D341Med (cell line): ENCODE results near the gene GPANK1.

Experiments
- DNase-seq: peaks from one replicate; pipeline ENCODE4 v3.0.0; 2012; ENCODE audit warnings: low spot score

Gene GPANK1

DNA sequence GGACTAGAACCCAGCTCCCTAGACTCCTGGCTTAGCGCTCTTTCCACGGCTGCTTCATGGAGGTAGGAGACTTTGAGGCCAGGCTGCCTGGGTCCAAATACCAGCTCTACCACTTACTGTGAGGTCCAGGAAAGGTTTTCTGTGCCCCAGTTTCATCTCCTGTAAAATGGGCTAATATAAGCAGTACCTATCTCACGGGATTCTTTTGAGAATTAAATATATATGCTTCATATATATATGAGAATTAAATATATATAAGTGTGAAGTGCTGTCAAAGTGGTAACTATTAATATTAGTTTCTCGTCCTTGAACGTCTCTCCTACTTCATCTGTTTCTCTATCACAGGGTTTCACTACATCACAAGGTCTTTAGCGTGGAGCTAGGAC is 26.3 kb upstream of the GPANK1 start:
- no peak for DNase-seq

DNA sequence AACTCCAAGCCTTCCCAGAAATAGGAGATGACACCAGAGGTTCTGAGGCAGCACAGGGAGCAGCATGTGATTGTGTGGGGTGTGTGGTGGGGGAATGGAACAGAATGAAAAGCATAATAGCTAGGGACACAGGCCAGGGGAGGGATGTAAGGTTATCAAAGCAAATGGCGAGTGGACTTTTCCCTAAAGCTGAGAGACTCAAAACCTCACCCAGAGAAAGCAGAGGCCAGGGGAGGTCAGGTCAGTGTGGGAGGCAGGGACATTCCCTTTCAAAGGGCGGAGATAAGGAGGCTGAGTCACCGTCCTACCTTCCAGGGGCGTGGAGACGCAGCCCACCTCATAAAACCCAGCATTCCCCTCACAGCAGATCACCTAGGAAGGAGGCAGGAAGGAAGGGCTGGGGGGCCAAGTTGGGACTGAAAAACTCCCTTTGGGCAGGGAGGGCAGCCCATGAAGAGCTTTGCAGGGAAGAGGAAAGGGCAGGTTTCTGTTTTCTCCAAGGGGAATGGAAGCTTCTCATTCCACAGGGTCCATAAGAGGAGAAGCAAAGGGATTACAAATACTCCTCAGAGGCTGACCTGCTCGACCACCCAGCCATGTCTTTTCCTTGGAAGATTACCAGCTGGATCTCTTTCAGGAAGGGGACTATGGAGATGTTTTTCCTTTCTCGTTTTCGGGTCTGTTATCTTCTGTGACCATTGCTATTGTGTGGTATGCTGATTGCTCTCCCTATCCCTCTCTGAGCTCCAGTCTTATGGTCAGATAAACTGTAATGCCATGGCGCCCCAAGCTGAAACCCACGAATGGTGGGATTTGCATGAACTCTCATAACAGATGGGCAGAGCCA is 25.7 kb upstream of the GPANK1 start:
- no peak for DNase-seq

DNA sequence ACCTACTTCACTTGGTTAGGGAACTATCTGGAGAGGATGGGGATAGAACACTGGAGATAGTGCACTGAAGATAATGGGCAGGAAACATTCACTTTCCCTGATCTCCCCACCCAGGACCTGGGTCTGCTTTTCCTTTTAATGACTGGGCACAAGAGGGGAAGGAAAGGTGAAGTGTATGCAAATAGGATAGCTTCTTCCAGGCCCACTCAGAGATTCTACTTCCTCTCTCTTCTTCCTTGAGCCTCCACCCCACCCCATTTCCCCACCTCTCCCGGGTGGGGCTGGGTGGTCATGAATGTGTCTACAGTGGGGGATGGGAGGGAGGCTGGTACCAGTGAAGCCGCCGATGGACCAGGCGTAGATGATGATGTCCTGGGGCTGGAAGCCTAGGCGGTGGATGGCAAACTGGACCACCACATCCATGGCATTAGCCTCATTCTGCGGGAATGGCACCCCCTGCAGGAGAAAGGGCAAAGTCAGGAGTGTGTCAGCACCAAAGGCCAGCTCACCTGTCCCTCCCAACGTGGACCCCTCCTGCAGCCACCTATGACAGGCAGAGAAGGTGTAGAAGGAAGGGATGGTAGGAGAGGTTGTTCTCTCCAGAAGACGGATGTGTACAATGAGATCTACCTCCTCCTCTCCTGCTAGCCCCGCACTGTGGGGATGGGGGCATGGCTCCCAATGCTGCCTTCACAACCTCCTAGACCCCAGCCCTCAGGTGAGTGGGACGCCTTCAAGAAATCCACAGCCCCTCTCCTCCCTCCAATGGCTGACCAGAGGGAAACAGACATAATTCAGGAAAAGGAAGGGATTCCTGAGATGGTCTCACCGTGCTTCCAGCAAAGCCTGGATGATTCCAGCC is 24.7 kb upstream of the GPANK1 start:
- DNase-seq: no peak

DNA sequence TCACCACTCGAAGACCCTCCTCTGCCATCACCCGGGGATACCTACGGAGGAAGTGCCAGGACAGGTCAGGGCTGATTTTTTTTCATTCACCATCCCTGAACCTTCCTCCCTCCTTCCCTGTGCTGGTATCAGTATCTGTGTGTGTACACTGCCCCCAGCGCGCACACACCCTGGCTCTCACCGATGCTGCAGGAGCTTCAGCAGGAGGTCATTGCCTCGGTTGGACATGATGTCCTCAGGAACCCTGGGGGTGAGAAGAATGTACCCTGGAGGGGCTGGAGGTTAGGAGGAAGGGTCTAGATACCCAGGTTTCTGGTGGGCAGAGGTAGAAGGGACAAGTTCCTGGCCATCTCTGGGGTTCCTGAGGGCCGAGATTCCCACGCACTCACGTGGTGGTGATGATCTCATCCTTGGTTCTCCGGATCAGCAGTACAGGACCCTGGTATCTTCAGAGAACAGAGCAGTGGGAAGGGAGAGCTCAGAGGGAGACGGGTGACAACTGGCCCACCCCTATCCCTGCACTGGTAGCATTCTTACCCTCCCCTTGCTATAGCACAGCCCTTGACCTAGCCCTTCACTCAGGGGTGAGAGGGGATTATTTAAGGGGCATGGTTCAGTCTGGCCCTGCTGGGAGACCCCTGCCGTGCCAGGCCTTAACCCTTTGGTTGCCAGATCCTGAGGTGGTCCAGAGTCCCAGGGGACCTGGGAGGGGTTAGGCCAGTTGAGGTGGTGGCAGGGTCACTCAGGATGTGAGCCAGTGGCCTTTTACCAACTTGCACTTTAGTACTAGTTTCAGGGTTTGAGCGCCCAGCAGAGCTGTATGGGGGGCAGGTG is 23.3 kb upstream of the GPANK1 start:
- no peak for DNase-seq

DNA sequence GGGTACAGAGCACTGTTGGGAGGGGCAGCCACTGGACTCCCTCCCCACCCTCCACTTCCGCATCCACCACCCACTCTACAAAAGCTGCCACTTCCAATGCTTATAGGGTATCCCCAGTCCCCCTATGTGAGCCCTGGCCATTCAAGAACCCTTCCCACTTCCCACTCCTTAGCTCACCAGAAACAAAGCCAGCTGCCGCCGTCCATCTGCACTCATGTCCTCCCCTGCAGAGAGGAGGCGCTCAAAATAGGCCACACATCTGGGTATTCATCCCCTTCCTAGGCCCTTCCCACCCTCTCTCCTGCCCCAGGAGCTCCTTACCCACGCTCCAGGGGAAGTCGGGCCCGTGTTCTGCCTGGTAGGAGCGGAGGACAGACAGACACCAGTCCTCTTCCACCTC is 22.5 kb upstream of the GPANK1 start:
- DNase-seq: no peak

DNA sequence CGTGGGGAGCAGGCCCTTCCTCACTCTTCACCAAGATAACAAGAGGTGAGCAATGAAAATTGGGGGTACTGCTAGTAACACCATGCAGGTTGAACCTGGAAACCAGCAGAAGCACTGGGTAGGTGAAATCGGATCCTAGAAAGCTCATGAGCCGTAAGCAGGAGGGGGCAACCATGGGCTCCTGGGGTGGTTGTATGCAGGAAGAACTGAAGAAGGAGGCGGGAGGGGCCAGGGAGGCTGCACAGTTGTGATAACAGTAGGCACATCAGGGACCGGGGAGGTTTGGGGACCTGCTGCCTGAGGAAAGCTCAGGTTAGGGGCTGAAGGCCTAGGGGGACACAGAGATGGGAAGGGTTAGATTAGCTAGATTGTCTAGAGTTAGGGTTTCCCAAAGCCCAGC is 21.7 kb upstream of the GPANK1 start:
- no peak for DNase-seq

DNA sequence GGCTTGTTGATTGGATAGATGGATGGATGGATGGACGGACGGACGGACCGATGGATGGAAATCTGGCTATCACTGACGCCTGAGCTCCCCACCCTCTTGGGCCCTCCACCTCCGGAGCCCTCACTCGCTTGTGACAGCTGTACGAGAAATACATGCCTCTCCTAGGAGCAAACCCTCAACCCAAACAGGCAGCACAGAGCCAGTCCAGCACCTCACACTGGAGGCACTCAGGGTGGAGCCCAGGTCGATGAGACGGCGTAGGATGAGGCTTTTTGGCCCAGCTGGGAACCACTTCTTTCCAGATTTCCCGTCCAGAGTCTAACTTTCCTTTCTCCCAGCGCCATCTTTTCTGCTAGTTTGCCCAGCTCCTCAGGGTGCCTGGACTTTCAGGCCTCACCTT is 18.8 kb upstream of the GPANK1 start:
- no peak for DNase-seq

DNA sequence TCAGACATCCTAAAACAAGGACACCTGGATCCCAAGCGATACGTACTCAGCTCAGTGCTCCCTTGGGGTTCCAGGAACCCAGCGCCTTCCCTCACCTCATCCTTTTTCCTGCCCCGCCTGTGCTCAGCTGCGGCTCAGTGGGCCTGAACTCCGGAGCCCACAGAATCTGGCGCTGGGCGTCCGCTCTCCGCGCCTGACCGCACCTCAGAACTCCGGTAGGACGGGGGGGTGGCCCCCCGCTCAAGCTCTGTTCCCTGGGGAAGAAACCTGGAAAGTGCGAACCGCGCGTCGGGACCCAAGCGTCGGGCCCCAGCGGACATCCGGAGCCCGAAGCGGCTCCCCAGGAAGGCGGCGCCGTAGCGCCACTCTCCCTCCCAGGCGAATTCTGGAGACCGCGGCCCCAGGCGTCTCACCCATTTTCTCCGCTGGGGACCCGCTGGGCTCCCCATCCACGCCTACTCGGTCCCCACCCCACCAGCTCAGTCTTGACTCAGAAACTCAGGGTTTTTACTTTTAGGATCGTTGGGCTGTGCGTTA is 16.4 kb upstream of the GPANK1 start:
- DNase-seq: peak; percentile 46

DNA sequence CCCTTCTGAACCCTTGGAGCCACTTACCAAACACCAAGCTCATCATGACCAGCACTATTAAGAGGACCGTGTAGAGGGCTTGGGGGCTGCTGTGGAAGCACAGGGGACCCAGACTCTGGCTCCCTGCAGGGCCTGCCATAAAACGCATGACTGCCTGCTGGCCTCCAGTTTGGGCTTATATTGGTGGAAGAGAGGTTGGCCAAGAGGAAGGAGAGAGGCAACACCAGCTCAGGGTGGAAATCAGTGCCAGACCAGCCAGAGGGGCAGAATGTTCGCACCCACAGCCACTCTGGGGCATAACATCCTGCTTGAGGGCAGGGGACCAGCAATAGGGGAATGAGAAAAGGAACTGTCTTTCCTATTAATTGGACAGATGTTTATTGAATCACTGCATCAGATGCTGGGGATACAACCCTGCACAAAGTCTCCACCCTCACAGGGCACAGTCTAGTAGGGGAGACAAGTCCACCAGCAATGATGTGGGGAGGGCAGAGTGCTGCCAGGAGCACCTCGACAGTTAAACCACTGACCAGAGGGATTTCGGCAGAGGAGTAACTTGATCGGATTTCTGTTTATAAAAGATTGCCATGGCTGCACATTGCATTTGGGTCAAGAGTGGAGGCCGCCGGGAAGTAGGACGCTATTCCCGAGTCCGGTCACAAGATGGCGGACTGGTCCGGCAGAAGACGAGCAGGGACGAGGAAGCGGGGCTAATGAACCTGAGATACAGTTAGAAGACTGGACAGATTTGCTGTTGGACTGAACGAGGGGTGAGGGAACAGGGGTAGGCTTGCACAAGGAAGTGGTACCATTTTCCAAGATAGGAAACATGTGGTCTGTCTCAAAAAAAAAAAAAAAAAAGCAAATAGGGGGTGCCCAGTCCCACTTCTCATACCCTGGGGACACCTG is 15.7 kb upstream of the GPANK1 start, which contains the start of gene LY6G5C:
LY6G5C (minus strand) TSS at position 842 of the 909 bp plus-strand sequence; CDS start at position 148, 694 bp downstream.
- DNase-seq: peak; percentile 83

DNA sequence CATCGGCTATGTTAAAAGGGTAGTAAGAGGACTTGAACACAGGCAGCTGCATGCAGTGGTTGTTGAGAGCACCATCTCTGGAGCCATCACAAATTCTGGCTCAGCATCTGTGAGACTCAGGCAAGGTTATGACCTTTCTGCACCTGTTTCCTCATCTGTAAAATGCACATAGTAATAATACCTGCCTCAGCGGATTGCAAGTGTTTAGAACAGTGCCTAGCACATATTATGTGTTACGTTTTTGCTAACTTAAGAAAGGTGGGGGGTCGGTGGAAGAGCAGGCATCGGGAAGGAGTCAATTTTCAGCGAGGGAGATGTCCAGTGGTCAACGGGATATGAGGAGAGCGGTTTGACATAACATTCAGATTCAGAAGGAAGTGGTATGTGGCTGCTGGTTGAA is 13.2 kb upstream of the GPANK1 start:
- DNase-seq: no peak

DNA sequence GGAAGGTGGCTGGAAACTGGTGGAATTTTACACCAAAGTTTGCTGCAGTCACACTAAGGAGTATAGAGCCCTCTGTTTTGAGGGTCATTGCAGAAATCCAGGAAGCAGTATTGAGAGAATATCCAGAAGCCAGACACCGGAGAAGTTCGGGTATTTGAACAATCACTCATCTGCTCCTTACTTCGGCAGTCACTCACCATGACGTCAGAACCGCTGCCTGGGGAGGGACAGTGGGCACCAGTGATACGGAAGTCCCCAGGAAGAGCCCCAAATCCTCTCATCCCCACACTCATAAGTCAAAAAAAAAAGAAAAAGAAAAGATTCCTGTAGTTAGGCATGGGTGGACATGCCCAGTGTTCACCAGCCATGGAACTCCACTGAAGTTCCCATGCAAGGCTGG is 12.1 kb upstream of the GPANK1 start:
- no peak for DNase-seq

DNA sequence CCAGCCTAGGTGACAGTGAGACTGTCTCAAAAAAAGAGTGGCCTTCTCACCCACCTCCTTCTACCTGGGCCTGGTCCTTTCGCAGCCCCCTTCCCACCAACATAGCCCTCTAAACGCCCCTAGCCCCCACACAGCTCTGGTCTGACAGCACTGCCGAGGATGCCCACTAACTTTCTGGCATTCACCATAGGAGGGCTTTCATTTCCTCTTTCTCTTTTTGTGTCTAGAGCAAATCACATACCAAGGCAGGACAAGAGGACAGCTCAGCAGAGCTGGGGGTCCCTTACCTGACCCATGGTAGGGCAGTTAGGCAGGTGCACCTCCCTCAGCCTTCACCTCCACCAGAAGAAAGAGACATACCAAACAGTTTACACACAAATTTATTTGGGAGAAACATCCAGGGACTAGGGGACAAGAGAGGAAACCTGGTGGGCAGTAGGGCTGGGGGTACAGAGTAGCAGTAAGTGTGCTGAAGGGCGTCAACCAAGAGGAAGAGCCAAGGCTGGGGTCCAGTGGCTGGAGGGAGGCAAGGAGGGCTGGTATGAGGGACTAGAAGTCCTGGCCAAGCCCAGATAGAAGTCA is 11.6 kb upstream of the GPANK1 start:
- no peak for DNase-seq

DNA sequence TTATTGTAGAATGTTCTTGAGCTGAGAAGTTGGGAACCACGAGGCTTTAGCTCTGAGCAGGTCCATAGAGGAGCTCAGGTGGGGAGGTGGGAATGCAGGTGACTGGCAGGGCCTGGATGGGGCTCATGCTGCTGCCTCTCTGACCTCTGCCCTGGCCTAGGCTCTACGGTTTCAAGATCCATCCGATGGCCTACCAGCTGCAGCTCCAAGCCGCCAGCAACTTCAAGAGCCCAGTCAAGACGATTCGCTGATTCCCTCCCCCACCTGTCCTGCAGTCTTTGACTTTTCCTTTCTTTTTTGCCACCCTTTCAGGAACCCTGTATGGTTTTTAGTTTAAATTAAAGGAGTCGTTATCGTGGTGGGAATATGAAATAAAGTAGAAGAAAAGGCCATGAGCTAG is 4.9 kb upstream of the GPANK1 start, which contains the start of gene LY6G5B:
LY6G5B (plus strand) TSS at position 301 of the 400 bp plus-strand sequence. CDS start 975 bp downstream, outside the sequence.
- no peak for DNase-seq

DNA sequence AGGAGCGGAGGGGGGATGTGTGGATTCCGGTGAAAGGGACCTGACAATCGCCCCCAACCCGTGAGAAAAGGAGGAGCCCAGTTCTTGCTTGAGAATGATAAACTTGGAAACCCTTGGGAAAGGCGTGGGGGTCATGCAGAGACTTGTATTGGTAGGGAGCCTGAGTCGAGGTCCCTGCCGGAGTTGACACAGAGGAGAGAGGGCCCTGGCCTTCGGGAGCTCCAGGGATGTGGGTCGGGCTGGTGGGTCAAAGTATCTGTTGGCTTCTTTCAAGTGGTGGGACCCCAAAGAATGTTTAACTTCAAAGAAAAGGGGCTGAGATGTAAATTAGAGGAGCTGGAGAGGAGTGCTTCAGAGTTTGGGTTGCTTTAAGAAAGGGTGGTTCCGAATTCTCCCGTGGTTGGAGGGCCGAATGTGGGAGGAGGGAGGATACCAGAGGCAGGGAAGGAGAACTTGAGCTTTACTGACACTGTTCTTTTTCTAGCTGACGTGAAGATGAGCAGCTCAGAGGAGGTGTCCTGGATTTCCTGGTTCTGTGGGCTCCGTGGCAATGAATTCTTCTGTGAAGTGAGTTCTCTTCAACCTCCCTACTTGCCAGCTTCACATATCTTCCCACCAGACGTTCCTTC is 1.7 kb upstream of the GPANK1 start:
- DNase-seq: no peak

DNA sequence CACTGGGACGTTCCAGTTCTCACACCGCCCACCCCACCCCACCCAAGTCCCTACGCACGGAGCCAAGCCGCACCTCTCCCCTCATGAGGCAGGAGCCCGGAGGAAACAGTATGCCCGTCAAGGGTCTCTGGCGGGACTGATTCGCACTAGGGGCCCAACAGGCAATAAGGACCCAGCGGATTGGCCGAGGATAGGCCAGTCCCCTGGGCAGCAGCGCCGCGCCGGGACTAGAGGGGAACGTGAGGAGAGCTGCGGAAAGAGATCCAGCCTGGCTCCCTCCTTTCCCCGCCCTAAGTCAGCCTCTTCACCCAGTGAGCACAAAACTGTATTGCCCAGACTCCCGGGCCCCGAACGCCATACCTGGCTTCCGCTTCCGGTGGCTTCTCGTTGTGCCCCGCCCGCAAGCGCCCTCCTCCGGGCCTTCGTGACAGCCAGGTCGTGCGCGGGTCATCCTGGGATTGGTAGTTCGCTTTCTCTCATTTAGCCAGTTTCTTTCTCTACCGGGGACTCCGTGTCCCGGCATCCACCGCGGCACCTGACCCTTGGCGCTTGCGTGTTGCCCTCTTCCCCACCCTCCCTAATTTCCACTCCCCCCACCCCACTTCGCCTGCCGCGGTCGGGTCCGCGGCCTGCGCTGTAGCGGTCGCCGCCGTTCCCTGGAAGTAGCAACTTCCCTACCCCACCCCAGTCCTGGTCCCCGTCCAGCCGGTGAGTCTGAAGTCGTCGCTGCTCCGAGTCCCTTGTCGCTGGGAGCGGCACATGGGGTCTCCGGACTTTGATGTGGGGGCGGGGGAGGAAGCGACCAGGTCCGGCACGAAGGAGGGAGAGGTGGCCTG is 922 bp upstream of the GPANK1 start, which contains the start of gene CSNK2B:
CSNK2B (plus strand) TSS at position 580 of the 836 bp plus-strand sequence. CDS start 752 bp downstream, outside the sequence.
- peak; percentile 95 for DNase-seq

DNA sequence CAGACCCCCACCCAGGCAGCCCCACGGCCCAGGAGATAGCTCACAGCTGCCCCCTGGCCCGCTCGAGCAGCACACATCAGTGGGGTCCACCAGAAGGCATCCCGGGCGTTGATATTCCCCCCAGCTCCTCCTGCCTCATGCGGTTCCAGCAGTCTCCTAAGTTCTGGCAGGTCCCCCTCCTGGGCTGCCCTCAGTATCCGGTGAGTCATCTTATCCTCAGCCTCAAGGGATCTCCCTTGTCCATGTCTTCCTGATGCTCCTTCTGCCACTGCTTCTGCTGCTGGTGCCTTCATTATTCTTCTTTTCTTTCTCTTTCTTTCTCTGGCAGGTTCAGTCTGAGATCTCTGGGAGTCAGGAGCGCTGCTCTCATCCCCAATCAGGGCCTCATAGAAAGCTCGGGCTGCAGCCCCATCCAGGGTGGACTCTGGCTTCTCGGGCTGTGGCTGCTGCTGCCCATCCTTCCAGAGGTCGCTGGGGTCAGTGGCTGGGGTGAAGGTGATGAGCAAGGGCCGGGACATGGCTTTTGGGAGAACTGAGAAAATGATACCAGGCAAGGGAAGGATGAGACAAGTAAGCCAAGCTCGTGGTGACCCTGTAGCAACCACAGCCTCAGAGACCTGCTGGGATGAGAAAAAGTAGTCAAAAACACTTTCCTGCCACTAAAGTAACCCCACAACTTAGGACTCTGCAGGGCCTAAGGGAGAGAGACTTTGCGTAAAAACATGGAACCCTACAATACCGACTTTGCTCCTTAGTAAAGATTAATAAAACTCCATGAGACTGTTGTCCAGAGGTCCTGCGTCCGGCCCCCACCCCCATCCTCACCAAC is 622 bp downstream of the GPANK1 start:
- peak; percentile 54 for DNase-seq

DNA sequence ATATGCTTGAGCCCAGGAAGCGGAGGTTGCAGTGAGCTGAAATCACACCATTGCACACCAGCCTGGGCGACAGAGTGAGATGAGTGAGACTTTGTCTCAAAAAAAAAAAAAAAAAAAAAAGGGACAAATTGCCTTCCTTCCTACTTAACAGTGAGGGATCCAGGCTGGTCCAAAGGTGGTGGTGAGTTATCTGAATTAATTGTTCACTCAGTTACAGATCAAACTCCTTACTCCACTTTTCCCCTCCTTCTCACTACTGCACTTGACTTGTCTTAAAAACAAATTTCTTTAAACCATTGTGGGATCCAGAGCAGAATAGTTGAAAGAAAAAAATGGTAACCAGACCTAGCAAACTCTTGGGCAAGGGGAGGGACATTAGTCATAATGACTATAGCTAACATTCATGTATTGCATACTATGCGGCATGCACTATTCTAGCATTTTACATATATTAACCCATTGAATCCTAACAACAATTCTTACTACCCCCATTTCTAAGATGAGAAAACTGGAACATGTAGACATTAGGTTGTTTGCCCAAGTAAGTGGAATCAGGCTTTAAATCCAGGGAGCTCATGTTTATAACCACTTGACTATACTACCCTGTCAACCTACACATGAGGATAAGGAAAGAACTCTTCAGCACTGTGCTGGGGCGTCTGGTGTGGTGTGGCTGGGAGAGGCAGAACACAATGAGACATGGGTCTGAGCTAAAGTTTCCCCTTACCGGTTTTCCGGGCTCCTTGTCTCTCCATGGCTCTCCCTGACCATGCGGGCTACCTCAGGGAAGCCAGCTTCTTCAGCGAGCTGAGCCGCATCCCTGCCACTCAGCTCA is 1.5 kb downstream of the GPANK1 start:
- no peak for DNase-seq
